OCI-LY3 (cell line): Measurements from ENCODE around the gene GOLGA2.

Experiments used
- H2AFZ ChIP-seq: fragments of 200-600, 300-600 bp; shearing (Covaris generic); 2 replicates; pipeline ENCODE4 v1.6.0; 2014; ENCODE audit warnings: antibody characterized with exemption, low read depth, low read length
- H3K27ac ChIP-seq: fragments of 200-600, 300-600 bp; sonication (generic); 2 replicates; pipeline ENCODE4 v1.5.1; 2014; ENCODE audit warnings: mild to moderate bottlenecking, low read length, moderate library complexity, mixed read lengths
- H3K27me3 ChIP-seq: fragments of 200-600, 300-600 bp; sonication (generic); 2 replicates; pipeline ENCODE4 v1.6.1; 2014; ENCODE audit warnings: low read depth, low read length, mixed read lengths
- H3K36me3 ChIP-seq: fragments of 200-600, 300-600 bp; sonication (generic); replicated peaks from 2 replicates; pipeline ENCODE3; 2014; ENCODE audit warnings: low read depth, low read length, mixed read lengths
- H3K4me1 ChIP-seq: fragments of 300-600, 200-600 bp; sonication (generic); 2 replicates; pipeline ENCODE4 v1.6.1; 2014; ENCODE audit warnings: low read length, mixed read lengths
- H3K4me2 ChIP-seq: fragments of 200-600, 300-600 bp; sonication (generic); 2 replicates; pipeline ENCODE4 v1.6.1; 2014; ENCODE audit warnings: low read length, mixed read lengths
- H3K4me3 ChIP-seq: fragments of 300-600, 200-600 bp; sonication (generic); 2 replicates; pipeline ENCODE4 v1.5.1; 2014; ENCODE audit warnings: antibody characterized with exemption, mild to moderate bottlenecking, low read length, moderate library complexity
- H3K79me2 ChIP-seq: fragments of 300-600, 200-600 bp; shearing (Covaris generic); 2 replicates; pipeline ENCODE4 v1.6.1; 2014; ENCODE audit warnings: mild to moderate bottlenecking, low read length, mixed read lengths
- H3K9ac ChIP-seq: fragments of 300-600, 200-600 bp; shearing (Covaris generic); 2 replicates; pipeline ENCODE4 v1.6.0; 2014; ENCODE audit warnings: mild to moderate bottlenecking, low read length, moderate library complexity
- H3K9me3 ChIP-seq: fragments of 200-600, 300-600 bp; shearing (Covaris generic); 2 replicates; pipeline ENCODE4 v1.6.1; 2014; ENCODE audit warnings: low read length, mixed read lengths; ENCODE audit not compliant: insufficient read depth
- H4K20me1 ChIP-seq: fragments of 200-600, 300-600 bp; sonication (generic); 2 replicates; pipeline ENCODE4 v1.6.1; 2016; ENCODE audit warnings: low read length, mixed read lengths; ENCODE audit not compliant: insufficient read depth
- CTCF ChIP-seq: fragments of 200-600, 300-600 bp; sonication (generic); IDR thresholded peaks from 2 replicates; pipeline ENCODE4 v1.5.1; 2014; ENCODE audit warnings: antibody characterized with exemption, low read length, low read depth
- EZH2phosphoT487 ChIP-seq: fragments of 200-600 bp; shearing (Covaris generic); IDR thresholded peaks from 2 replicates; pipeline ENCODE4 v1.6.1; 2018; ENCODE audit warnings: antibody characterized with exemption, mixed run types, low read depth

The GOLGA2 gene

DNA sequence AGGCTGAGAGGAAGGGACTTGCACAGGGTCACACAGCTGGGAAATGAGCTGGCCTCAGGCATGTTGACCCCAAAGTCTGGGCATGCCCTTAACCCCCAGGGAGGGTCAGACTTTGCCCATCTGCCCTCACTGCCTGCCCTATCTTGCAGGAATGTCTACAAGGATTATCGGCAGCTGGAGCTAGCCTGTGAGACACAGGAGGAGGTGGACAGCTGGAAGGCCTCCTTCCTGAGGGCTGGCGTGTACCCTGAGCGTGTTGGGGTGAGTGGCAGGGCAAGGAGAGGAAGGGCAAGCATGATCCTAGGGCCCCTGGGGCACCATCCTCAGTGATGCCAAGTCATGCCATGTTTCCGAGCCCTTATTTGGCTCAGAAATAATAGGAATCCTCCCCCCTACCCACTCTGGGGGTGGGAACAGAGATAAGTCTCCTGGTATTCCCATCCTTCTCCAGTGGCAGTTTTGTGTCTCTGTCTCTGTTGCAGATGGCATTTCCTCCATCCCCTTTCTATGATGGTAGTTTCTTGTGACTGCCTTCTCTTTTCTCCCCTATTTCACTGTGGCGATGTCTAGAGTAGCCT, 28.5 kb downstream of the GOLGA2 start:
- H3K4me3 ChIP-seq: no peak overlapping the region
- peaks cover 8% of the 10 kb centered on the region for H3K27me3 ChIP-seq
- no peaks in the 10 kb centered on the region for H3K79me2 ChIP-seq
- H3K9me3 ChIP-seq: no peaks in the 10 kb centered on the region
- no peak overlapping the region for H3K27ac ChIP-seq
- H3K4me2 ChIP-seq: no peak overlapping the region
- no peaks in the 10 kb centered on the region for H3K36me3 ChIP-seq
- H3K9ac ChIP-seq: no peak overlapping the region
- H3K4me1 ChIP-seq: peaks cover 18% of the 10 kb centered on the region
- TF ChIP-seq EZH2phosphoT487 (no peak), CTCF (no peak)
- no peaks in the 10 kb centered on the region for H4K20me1 ChIP-seq
- H2AFZ ChIP-seq: no peak overlapping the region

- Histone ChIP-seq H2AFZ (no peak overlapping the region; the same call in 1 of the 2 replicates), H3K4me3 (no peak overlapping the region), H3K9ac (no peak overlapping the region), H3K27ac (no peak overlapping the region), H3K36me3 (no peaks in the 10 kb centered on the region), H3K27me3 (no peaks in the 10 kb centered on the region), H3K9me3 (no peaks in the 10 kb centered on the region), H3K79me2 (no peaks in the 10 kb centered on the region), H3K4me2 (no peak overlapping the region), H3K4me1 (peaks cover 18% of the 10 kb centered on the region), H4K20me1 (no peaks in the 10 kb centered on the region)
- TF ChIP-seq EZH2phosphoT487 (no peak), CTCF (no peak)
Measured at GRCh38 chr9:128246471-128246870, 29.3 kb downstream of the GOLGA2 start.

GRCh38 chr9:128245421-128246151, 30.2 kb downstream of the GOLGA2 start:
- no peaks in the 10 kb centered on the region for H3K27me3 ChIP-seq
- no peak overlapping the region for H3K27ac ChIP-seq
- H3K4me1 ChIP-seq: peaks cover 18% of the 10 kb centered on the region
- H4K20me1 ChIP-seq: no peaks in the 10 kb centered on the region
- peak overlapping the region; percentile 69 for H3K4me2 ChIP-seq
- no peaks in the 10 kb centered on the region for H3K9me3 ChIP-seq
- no peak overlapping the region; the same call in 1 of the 2 replicates for H2AFZ ChIP-seq
- TF ChIP-seq CTCF (no peak), EZH2phosphoT487 (no peak)
- H3K79me2 ChIP-seq: no peaks in the 10 kb centered on the region
- H3K4me3 ChIP-seq: peak overlapping the region; percentile 71; the same call in 1 of the 2 replicates
- no peaks in the 10 kb centered on the region for H3K36me3 ChIP-seq
- no peak overlapping the region for H3K9ac ChIP-seq

DNA sequence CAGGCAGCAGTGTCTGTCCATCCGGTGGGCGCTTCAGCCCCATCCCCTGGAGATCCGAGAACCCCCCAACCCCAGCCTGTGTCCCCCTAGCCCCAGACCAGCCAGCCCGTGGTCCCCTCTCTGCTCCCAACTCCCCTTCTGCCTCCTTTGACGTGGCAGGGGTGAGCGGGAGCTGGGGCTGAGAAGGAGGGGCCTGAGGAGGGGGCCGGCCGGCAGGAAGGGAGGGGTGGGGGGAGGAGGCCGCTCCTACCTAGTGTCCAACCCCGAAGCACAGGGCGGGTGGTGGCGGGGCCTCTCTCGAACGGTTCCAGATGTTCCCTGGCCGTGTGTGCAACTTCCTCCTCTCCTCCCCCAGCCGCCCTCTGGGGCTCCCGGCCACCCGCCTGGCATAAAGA, 31.0 kb downstream of the GOLGA2 start:
- peak overlapping the region; percentile 71 for H3K4me3 ChIP-seq
- no peaks in the 10 kb centered on the region for H3K27me3 ChIP-seq
- no peak overlapping the region for H3K27ac ChIP-seq
- H3K9ac ChIP-seq: peak overlapping the region; percentile 62
- H3K4me1 ChIP-seq: peaks cover 18% of the 10 kb centered on the region
- no peaks in the 10 kb centered on the region for H3K79me2 ChIP-seq
- no peaks in the 10 kb centered on the region for H3K36me3 ChIP-seq
- no peak for TF ChIP-seq CTCF
- no peak for TF ChIP-seq EZH2phosphoT487
- no peaks in the 10 kb centered on the region for H3K9me3 ChIP-seq
- peak overlapping the region; percentile 98 for H2AFZ ChIP-seq
- H3K4me2 ChIP-seq: peak overlapping the region; percentile 69
- no peaks in the 10 kb centered on the region for H4K20me1 ChIP-seq
